Measurements from ENCODE around the gene CTDP1.

GRCh38 chr18:79776674-79777073 lies 97.1 kb downstream of the CTDP1 start:
- TF ChIP-seq CTCF (conservative IDR thresholded peaks at IDR 0.05; ENCODE audit: low read depth, low read length) (no peak), EZH2 (IDR thresholded peaks at IDR 0.05; ENCODE audit: low read length, unreplicated experiment) (no peak), EZH2phosphoT487 (IDR thresholded peaks at IDR 0.05; ENCODE audit: borderline replicate concordance, low read length) (no peak)
